22Rv1 (cell line): ENCODE measurements around the gene S100B.

ENCODE experiments used
- H3K27ac ChIP-seq: fragments of 450-650 bp; 2 replicates; pipeline ENCODE4 v1.5.1; 2017
- ZFX ChIP-seq: fragments of 450-650 bp; IDR thresholded peaks from 2 replicates; pipeline ENCODE4 v1.6.1; 2017; ENCODE audit warnings: antibody characterized with exemption, borderline replicate concordance
- TF ChIP-seq, protein P1 (sequence below): fragments of 450-650 bp; IDR thresholded peaks from 2 replicates; pipeline ENCODE4 v1.5.1; 2017; ENCODE audit warnings: mild to moderate bottlenecking

S100B gene

GRCh38 chr21:46604975-46605766 is at the start of gene S100B:
S100B (minus strand) TSS chr21:46605082; CDS start chr21:46602415, 2,667 bp downstream.
- H3K27ac ChIP-seq: no peak within 1 kb of the TSS
- no peak for TF ChIP-seq ZFX
- TF ChIP-seq, protein P1, sequence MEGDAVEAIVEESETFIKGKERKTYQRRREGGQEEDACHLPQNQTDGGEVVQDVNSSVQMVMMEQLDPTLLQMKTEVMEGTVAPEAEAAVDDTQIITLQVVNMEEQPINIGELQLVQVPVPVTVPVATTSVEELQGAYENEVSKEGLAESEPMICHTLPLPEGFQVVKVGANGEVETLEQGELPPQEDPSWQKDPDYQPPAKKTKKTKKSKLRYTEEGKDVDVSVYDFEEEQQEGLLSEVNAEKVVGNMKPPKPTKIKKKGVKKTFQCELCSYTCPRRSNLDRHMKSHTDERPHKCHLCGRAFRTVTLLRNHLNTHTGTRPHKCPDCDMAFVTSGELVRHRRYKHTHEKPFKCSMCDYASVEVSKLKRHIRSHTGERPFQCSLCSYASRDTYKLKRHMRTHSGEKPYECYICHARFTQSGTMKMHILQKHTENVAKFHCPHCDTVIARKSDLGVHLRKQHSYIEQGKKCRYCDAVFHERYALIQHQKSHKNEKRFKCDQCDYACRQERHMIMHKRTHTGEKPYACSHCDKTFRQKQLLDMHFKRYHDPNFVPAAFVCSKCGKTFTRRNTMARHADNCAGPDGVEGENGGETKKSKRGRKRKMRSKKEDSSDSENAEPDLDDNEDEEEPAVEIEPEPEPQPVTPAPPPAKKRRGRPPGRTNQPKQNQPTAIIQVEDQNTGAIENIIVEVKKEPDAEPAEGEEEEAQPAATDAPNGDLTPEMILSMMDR: no peak

GRCh38 chr21:46651121-46651520 is 46.2 kb upstream of the S100B start:
- H3K27ac ChIP-seq: no peak overlapping the region
- no peak for TF ChIP-seq ZFX
- TF ChIP-seq, protein P1: no peak

DNA sequence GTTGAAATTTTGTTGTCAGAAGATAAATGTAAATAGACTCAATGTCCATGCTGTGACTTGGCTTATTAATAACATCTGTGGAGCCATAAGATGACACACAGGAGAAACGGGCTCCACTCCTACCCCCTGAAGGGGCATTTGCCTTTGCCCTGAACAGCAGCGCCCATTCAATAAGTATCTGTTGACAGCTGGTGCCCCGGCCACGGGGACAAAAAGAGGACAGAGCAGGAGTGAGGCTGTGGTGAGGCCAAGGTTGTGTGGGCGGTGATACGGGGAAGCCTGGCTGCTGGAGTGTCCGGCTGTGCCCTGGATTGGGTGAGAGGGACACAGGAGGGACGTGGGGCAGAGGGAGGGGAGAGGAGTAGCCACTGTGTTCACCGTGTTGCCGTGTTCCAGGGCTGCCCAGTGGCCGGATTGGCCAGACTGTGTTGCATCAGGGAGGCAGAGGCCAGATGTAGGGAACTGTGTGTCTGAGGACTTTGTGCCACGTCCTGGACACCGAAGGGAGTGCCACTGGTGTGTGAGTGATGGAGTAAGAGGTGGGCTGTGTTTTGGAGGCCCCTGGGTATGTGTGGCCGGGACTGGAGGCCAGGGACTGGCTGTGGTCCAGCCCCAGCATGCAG is 45.7 kb upstream of the S100B start:
- H3K27ac ChIP-seq: no peak overlapping the region
- TF ChIP-seq, protein P1: no peak
- TF ChIP-seq ZFX: no peak

- TF ChIP-seq ZFX: no peak
- TF ChIP-seq, protein P1: no peak
- no peak overlapping the region for H3K27ac ChIP-seq
Measured at GRCh38 chr21:46649356-46649755, 44.5 kb upstream of the S100B start.

- TF ChIP-seq, protein P1: no peak
- TF ChIP-seq ZFX: no peak
- no peak overlapping the region for H3K27ac ChIP-seq
Measured at GRCh38 chr21:46648539-46648938, 43.7 kb upstream of the S100B start.

- TF ChIP-seq ZFX: no peak
- H3K27ac ChIP-seq: no peak overlapping the region
Measured at GRCh38 chr21:46646541-46647154, 41.8 kb upstream of the S100B start.

DNA sequence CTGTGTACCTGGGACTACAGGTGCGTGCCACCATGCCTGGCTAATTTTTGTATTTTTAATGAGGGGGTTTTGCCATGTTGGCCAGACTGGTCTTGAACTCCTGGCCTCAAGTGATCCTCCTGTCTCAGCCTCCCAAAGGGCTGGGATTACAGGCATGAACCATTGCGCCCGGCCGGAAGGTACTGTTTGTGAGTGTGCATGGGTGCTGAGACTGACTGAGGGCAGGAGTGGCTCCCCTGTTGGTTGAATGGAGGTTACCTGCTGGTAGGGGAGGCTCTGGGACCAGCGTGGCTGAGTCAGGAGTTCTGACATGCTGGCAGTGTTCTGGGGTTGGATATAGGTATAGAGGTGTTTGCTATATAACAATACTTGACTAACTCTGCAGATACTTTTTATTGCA is 41.0 kb upstream of the S100B start:
- no peak overlapping the region for H3K27ac ChIP-seq
- TF ChIP-seq, protein P1: no peak
- TF ChIP-seq ZFX: no peak
